Measurements from ENCODE around the gene ASAP3. TPM values are rescaled to one million over a fixed set of nuclear protein-coding genes. Genes with fewer than 3 reads are reported as not detected.
A peak's percentile ranks its signal among the peaks of the same experiment; 100 is the strongest.

ASAP3 gene
- total and polyA plus RNA-seq, 9 of the 15 experiments (the other 6 are each of a cell fraction or from before 2014, with no cell fraction given), result 1.7 to 31.2 (median 17.4) TPM

DNA sequence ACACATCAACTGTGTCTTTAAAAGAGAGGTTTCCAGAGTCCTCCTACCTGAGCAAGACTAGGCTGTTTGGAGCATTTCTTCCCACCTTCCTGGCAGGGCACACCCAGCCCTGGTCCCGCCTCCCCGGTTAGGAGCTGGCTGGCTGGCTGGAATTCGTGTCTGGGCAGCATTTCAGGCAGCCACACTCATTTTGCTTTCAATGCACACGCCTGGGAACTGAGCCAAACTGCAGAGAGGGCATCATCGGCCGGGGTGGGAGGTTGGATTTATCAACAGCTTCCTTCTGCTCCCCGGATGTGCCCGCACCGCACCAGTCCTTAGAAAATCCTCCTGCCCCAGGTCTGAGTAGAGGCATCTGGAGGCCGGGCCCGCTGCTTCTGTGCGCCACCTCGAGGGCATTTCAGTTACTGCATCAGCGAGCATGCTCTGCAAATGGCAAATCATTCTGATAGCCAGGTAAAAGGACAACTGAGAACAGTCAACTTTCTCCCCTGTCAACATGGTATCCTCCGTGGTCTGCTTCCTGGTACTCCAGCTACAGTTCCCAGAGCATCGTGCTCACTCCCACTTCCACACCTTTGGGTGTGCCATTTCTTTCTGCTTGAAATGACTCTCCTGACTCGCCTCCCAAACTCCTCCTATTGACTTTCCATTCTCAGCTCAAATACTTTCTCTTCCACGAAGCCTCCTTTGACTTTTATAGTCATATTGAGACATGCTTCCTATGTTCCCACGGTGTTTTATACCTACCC, 80.1 kb downstream of the ASAP3 start (continued):
- TF ChIP-seq CEBPG (CRISPR knock-in tag; IDR thresholded peaks at IDR 0.05) (no peak), CEBPG (tag; conservative IDR thresholded peaks at IDR 0.05 in 1 of 2, IDR thresholded peaks at IDR 0.05 in 1 of 2) (no peak), E4F1 (CRISPR knock-in tag; IDR thresholded peaks at IDR 0.05; ENCODE audit: borderline replicate concordance) (no peak), FOXK1 (CRISPR knock-in tag; IDR thresholded peaks at IDR 0.05; ENCODE audit: borderline replicate concordance) (peak; percentile 76; the same call in 1 of the 2 replicates), MTA1 (IDR thresholded peaks at IDR 0.05; ENCODE audit: borderline replicate concordance) (no peak), ZNF583 (CRISPR knock-in tag; IDR thresholded peaks at IDR 0.05) (no peak), TAL1 (IDR thresholded peaks at IDR 0.05) (no peak), HNRNPK (IDR thresholded peaks at IDR 0.05; ENCODE audit: low read depth, low read length, poor library complexity, severe bottlenecking) (no peak), JUND (IDR thresholded peaks at IDR 0.05; ENCODE audit: borderline replicate concordance, low read depth, low read length) (peak; percentile 65; the same call in 1 of the 2 replicates), JUND (tag; IDR thresholded peaks at IDR 0.05; ENCODE audit: borderline replicate concordance, low read depth, low read length) (peak; percentile 31; the same call in 1 of the 3 replicates), RBM34 (IDR thresholded peaks at IDR 0.05; ENCODE audit: borderline replicate concordance, insufficient read depth, low read length) (no peak), CHD1 (IDR thresholded peaks at IDR 0.05; ENCODE audit: low read length) (no peak), SMARCE1 (IDR thresholded peaks at IDR 0.05) (no peak), TRIM24 (IDR thresholded peaks at IDR 0.05) (no peak; a peak in 1 of 4 replicates), KAT2B (IDR thresholded peaks at IDR 0.05; ENCODE audit: low read depth, low read length) (no peak), ZNF274 (IDR thresholded peaks at IDR 0.05; ENCODE audit: borderline replicate concordance, low read depth, low read length) (no peak), C11orf30 (IDR thresholded peaks at IDR 0.05; ENCODE audit: low read depth) (no peak), ZNF24 (IDR thresholded peaks at IDR 0.05) (peak; percentile 53; the same call in 1 of the 2 replicates), ARID2 (IDR thresholded peaks at IDR 0.05) (peak; percentile 72), WHSC1 (IDR thresholded peaks at IDR 0.05; ENCODE audit: low read length) (no peak), SAFB2 (IDR thresholded peaks at IDR 0.05; ENCODE audit: borderline replicate concordance, low read depth, low read length, severe bottlenecking) (no peak), STAT5A (IDR thresholded peaks at IDR 0.05; ENCODE audit: borderline replicate concordance, low read length) (no peak), SETDB1 (IDR thresholded peaks at IDR 0.05; ENCODE audit: low read length) (no peak), GATA2 (CRISPR knock-in tag; IDR thresholded peaks at IDR 0.05) (no peak), SNRNP70 (optimal IDR thresholded peaks at IDR 0.05; ENCODE audit: low read depth, low read length) (no peak)
- TF ChIP-seq, protein P1, sequence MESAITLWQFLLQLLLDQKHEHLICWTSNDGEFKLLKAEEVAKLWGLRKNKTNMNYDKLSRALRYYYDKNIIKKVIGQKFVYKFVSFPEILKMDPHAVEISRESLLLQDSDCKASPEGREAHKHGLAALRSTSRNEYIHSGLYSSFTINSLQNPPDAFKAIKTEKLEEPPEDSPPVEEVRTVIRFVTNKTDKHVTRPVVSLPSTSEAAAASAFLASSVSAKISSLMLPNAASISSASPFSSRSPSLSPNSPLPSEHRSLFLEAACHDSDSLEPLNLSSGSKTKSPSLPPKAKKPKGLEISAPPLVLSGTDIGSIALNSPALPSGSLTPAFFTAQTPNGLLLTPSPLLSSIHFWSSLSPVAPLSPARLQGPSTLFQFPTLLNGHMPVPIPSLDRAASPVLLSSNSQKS (CRISPR knock-in tag; IDR thresholded peaks at IDR 0.05), result no peak
- TF ChIP-seq, protein P2, sequence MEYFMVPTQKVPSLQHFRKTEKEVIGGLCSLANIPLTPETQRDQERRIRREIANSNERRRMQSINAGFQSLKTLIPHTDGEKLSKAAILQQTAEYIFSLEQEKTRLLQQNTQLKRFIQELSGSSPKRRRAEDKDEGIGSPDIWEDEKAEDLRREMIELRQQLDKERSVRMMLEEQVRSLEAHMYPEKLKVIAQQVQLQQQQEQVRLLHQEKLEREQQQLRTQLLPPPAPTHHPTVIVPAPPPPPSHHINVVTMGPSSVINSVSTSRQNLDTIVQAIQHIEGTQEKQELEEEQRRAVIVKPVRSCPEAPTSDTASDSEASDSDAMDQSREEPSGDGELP (CRISPR knock-in tag; IDR thresholded peaks at IDR 0.05; ENCODE audit: borderline replicate concordance), result peak; percentile 71; the same call in 1 of the 2 replicates
